Renal cortex interstitium (tissue), 11 donors: ENCODE results near the gene DLK2. TPM values are rescaled to one million over a fixed set of nuclear protein-coding genes. Genes with fewer than 3 reads are reported as not detected.

ENCODE experiments used
- DNase-seq, 11 donors: peaks; one replicate each; pipeline ENCODE4 v3.0.0-alpha.2; 2013; ENCODE audit warnings: low read depth in 9 of 11, low spot score in 4 of 11; ENCODE audit errors: extremely low read depth in 1 of 11
- polyA plus RNA-seq, 3 donors: library from polyadenylated mRNA; unstranded; fragments of 120-200 nt; gene quantifications; one replicate each; pipeline ENCODE4 v1.2.1, GENCODE V29; 2013; ENCODE audit not compliant: insufficient read length in 3 of 3

DLK2 gene
- polyA plus RNA-seq, 3 donors, result 0.73 to 1.3 (median 1.0) TPM

GRCh38 chr6:43402820-43403219 is 52.5 kb downstream of the DLK2 start:
- no peak for DNase-seq

GRCh38 chr6:43401730-43402129 is 53.6 kb downstream of the DLK2 start:
- DNase-seq, result no peak

Other genes with a start within 250 kb of the DLK2 start
- gene DNPH1, start 226.1 kb downstream of the DLK2 start, polyA plus RNA-seq, result 10 to 100 TPM; 45.2 to 91.1 (median 85.0) TPM
- under 1 TPM; 0.26 to 0.51 (median 0.29) TPM for gene TTBK1, start 212.1 kb downstream of the DLK2 start, polyA plus RNA-seq
- gene SLC22A7, start 157.3 kb downstream of the DLK2 start, polyA plus RNA-seq, result 1 to 10 TPM in 1 of 3 donors, under 1 TPM in 2; 0.79 to 1.4 (median 0.81) TPM
- 1 to 10 TPM; 3.3 to 9.0 (median 3.7) TPM for gene CRIP3, start 146.7 kb downstream of the DLK2 start, polyA plus RNA-seq
- 10 to 100 TPM; 28.5 to 28.8 (median 28.5) TPM for gene ZNF318, start 85.9 kb downstream of the DLK2 start, polyA plus RNA-seq
- 10 to 100 TPM; 16.9 to 27.6 (median 21.2) TPM for gene ABCC10, start 28.0 kb downstream of the DLK2 start, polyA plus RNA-seq
- gene TJAP1, start 22.0 kb upstream of the DLK2 start, polyA plus RNA-seq, result 10 to 100 TPM; 36.0 to 46.3 (median 39.8) TPM
- gene LRRC73, start 54.8 kb upstream of the DLK2 start, polyA plus RNA-seq, result 1 to 10 TPM in 2 of 3 donors, under 1 TPM in 1; 0.82 to 1.6 (median 1.2) TPM
- 100 to 1,000 TPM; 136 to 163 (median 146) TPM for gene YIPF3, start 61.4 kb upstream of the DLK2 start, polyA plus RNA-seq
- 10 to 100 TPM; 36.9 to 43.6 (median 40.6) TPM for gene POLR1C, start 61.5 kb upstream of the DLK2 start, polyA plus RNA-seq
- 10 to 100 TPM; 47.9 to 55.7 (median 50.7) TPM for gene XPO5, start 120.5 kb upstream of the DLK2 start, polyA plus RNA-seq
- gene POLH, start 120.6 kb upstream of the DLK2 start, polyA plus RNA-seq, result 10 to 100 TPM; 20.8 to 25.5 (median 25.3) TPM
- gene GTPBP2, start 173.7 kb upstream of the DLK2 start, polyA plus RNA-seq, result 10 to 100 TPM; 50.0 to 62.0 (median 51.9) TPM
- 10 to 100 TPM; 25.4 to 27.9 (median 25.5) TPM for gene MAD2L1BP, start 180.3 kb upstream of the DLK2 start, polyA plus RNA-seq
- 1 to 10 TPM; 1.1 to 1.7 (median 1.7) TPM for gene RSPH9, start 189.5 kb upstream of the DLK2 start, polyA plus RNA-seq
- gene MRPS18A, start 232.2 kb upstream of the DLK2 start, polyA plus RNA-seq, result 10 to 100 TPM; 43.4 to 49.2 (median 48.0) TPM